ENCODE measurements around the gene ARHGDIA.

GRCh38 chr17:81867991-81868673 is 3.0 kb downstream of the ARHGDIA start:
- no peak for TF ChIP-seq CTCF (IDR thresholded peaks at IDR 0.05; ENCODE audit: low read length)
- TF ChIP-seq EZH2 (optimal IDR thresholded peaks at IDR 0.05; ENCODE audit: low read depth, low read length): no peak
- no peak for TF ChIP-seq EZH2phosphoT487 (IDR thresholded peaks at IDR 0.05; ENCODE audit: low read length)

Data from MM.1S (cell line).